OCI-LY3 (cell line): ENCODE data around the gene TULP1.

Experiments used
- CTCF ChIP-seq: fragments of 200-600, 300-600 bp; sonication (generic); IDR thresholded peaks from 2 replicates; pipeline ENCODE4 v1.5.1; 2014; ENCODE audit warnings: antibody characterized with exemption, low read length, low read depth
- EZH2phosphoT487 ChIP-seq: fragments of 200-600 bp; shearing (Covaris generic); IDR thresholded peaks from 2 replicates; pipeline ENCODE4 v1.6.1; 2018; ENCODE audit warnings: antibody characterized with exemption, mixed run types, low read depth

- TF ChIP-seq CTCF = no peak
- no peak for TF ChIP-seq EZH2phosphoT487
Observed at GRCh38 chr6:35493307-35493983, 19.3 kb downstream of the TULP1 start.
